ENCODE measurements around the gene SETD2. TPM values are rescaled to one million over a fixed set of nuclear protein-coding genes. Genes with fewer than 3 reads are reported as not detected.
"Not testable (repeated sequence)": the region's sequence is repeated elsewhere in the genome, so short reads cannot be mapped to it uniquely, and the experiment has no call there.

Gene SETD2
- total RNA-seq, 1 donor from 2014 or later = 41.2 TPM

DNA sequence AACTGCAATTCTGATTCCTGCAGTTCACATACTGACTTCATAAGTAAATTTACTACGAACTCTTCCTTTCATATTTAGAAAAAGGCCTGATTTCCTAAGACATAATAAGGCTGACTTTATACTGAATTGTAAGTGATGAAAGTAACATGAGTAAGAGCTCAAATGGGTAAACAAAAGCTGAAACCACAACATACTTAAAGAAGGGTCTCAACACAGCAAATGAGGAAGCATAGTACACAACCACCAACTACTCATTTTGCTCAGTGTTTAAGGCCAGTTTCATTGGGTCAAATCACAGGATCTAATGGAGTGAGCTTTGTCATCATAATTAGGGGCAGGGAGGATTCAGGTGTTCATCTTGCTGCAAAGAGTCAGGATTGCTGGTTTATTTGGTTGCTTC, 81.4 kb downstream of the SETD2 start:
- H3K4me1 Mint-ChIP-seq (ENCODE audit: low read depth) = peaks cover 21% of the 10 kb centered on the region
- no peaks in the 10 kb centered on the region for H3K9me3 Mint-ChIP-seq
- H3K27me3 Mint-ChIP-seq (ENCODE audit: low read depth) = no peaks in the 10 kb centered on the region
- DNase-seq (ENCODE audit: low spot score) = no peak
- H3K4me3 Mint-ChIP-seq (ENCODE audit: low read depth) = no peak overlapping the region
- H3K36me3 Mint-ChIP-seq (ENCODE audit: low read depth) = peaks cover 80% of the 10 kb centered on the region
- intact Hi-C loops (cut with micrococcal nuclease) = no loop called here
- no peak overlapping the region for H3K27ac Mint-ChIP-seq

DNA sequence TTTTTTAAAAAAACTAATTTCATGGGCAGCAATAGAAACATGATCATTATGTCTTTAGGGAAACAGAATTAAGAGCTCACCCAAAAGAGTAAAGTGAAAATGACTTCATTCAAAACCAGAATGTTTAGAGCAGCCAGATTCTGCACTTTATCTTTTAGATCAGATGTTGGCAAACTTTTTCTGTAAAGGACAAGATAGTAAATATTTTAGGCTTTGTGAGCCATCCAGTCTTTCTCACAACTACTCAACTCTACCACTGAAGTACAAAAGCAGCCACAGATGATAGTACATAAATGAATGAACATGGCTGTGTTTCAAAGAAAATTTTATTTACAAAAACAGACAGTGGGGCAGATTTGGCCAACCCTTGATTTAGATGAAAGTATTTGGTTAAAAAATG, 84.5 kb downstream of the SETD2 start:
- Mint-ChIP-seq H3K27ac (peak overlapping the region; percentile 9), H3K27me3 (ENCODE audit: low read depth) (no peaks in the 10 kb centered on the region), H3K4me1 (ENCODE audit: low read depth) (peaks cover 28% of the 10 kb centered on the region), H3K4me3 (ENCODE audit: low read depth) (no peak overlapping the region), H3K36me3 (ENCODE audit: low read depth) (peaks cover 72% of the 10 kb centered on the region), H3K9me3 (no peaks in the 10 kb centered on the region)
- intact Hi-C loops (cut with micrococcal nuclease) = loop anchor here (5.0 kb wide), 1 partner anchor 83 kb away; the partner anchor contains the start of gene SETD2
- DNase-seq (ENCODE audit: low spot score) = no peak

DNA sequence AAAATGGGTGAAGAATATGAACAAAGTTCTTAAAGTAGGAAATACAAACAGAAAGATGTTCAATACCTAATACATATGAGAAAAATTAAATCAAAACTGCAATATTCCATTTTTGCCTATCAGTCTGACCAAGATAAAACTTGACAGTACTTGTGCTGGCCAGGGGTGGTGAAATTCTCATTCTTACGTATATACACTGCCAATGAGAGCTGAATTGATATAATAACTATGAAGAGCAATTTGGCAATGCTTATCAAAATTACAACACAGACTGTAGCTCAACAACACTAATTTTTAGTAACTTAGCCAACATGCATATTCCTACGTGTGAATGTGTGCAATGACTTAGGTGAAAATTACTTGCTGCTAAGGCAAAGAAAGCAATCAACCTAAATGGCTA, 90.2 kb downstream of the SETD2 start:
- DNase-seq (ENCODE audit: low spot score) = no peak
- no peak overlapping the region for H3K27ac Mint-ChIP-seq
- H3K4me3 Mint-ChIP-seq (ENCODE audit: low read depth) = no peak overlapping the region
- intact Hi-C loops (cut with micrococcal nuclease) = no loop called here
- no peaks in the 10 kb centered on the region for H3K9me3 Mint-ChIP-seq
- peaks cover 9% of the 10 kb centered on the region for H3K4me1 Mint-ChIP-seq (ENCODE audit: low read depth)
- H3K27me3 Mint-ChIP-seq (ENCODE audit: low read depth) = no peaks in the 10 kb centered on the region
- peaks cover 46% of the 10 kb centered on the region for H3K36me3 Mint-ChIP-seq (ENCODE audit: low read depth)

DNA sequence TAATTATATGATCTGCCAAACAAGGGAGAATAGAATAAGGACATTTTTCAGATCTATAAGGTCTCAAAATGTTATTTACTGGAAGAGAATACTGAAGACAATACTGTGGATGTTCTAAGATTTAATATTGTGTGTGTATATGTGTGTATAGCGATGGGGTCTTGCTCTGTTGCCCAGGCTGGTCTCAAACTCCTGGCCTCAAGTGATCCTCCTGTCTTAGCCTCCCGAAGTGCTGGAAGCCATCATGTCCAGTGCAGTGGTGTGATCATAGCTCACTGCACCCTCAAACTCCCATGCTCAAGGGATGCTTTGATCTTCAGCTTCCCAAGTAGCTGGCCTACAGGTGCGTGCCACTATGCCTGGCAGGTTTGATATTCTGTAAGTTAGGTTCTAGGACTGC, 93.1 kb downstream of the SETD2 start:
- H3K27me3 Mint-ChIP-seq (ENCODE audit: low read depth) = no peaks in the 10 kb centered on the region
- no peak overlapping the region for H3K4me3 Mint-ChIP-seq (ENCODE audit: low read depth)

GRCh38 chr3:47066259-47066658, 97.7 kb downstream of the SETD2 start:
- H3K27ac Mint-ChIP-seq; intact Hi-C loops (cut with micrococcal nuclease); H3K4me1 Mint-ChIP-seq (ENCODE audit: low read depth); H3K9me3 Mint-ChIP-seq; DNase-seq (ENCODE audit: low spot score); H3K27me3 Mint-ChIP-seq (ENCODE audit: low read depth); H3K4me3 Mint-ChIP-seq (ENCODE audit: low read depth): not testable (repeated sequence)
- peaks cover 46% of the 10 kb centered on the region for H3K36me3 Mint-ChIP-seq (ENCODE audit: low read depth)

More for the DNA sequence above, 93.1 kb downstream of the SETD2 start:
- DNase-seq (ENCODE audit: low spot score) = no peak
- H3K9me3 Mint-ChIP-seq = no peaks in the 10 kb centered on the region
- H3K36me3 Mint-ChIP-seq (ENCODE audit: low read depth) = peaks cover 34% of the 10 kb centered on the region
- peaks cover 5% of the 10 kb centered on the region for H3K4me1 Mint-ChIP-seq (ENCODE audit: low read depth)
- intact Hi-C loops (cut with micrococcal nuclease) = no loop called here
- H3K27ac Mint-ChIP-seq = no peak overlapping the region

GRCh38 chr3:47065681-47066080, 98.2 kb downstream of the SETD2 start:
- Mint-ChIP-seq H3K4me1 (ENCODE audit: low read depth) (peaks cover 6% of the 10 kb centered on the region), H3K27ac (no peak overlapping the region), H3K36me3 (ENCODE audit: low read depth) (peaks cover 44% of the 10 kb centered on the region), H3K9me3 (no peaks in the 10 kb centered on the region), H3K4me3 (ENCODE audit: low read depth) (no peak overlapping the region), H3K27me3 (ENCODE audit: low read depth) (no peaks in the 10 kb centered on the region)
- DNase-seq (ENCODE audit: low spot score) = no peak
- intact Hi-C loops (cut with micrococcal nuclease) = no loop called here

DNA sequence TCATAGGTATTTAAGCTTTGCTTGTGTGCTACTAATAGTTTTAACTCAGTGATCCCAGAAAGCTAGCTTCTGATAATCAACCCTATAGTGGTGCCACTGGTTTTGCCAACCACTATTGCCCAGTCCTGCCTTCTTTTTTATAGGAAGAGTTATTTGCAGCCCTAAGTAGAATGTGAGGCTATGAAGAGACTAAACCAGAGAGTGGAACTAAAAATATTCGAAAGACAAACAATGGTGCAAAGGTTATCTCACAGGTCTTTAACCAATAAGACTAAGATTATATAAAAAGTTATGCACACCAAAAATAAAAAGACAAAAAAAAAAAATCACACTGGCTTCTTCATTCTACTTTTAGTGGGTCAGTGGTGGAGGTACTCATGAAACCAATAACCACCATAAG, 98.9 kb downstream of the SETD2 start:
- H3K36me3 Mint-ChIP-seq (ENCODE audit: low read depth) = peaks cover 39% of the 10 kb centered on the region
- no peaks in the 10 kb centered on the region for H3K27me3 Mint-ChIP-seq (ENCODE audit: low read depth)
- peaks cover 6% of the 10 kb centered on the region for H3K4me1 Mint-ChIP-seq (ENCODE audit: low read depth)
- H3K4me3 Mint-ChIP-seq (ENCODE audit: low read depth) = no peak overlapping the region
- no peak overlapping the region for H3K27ac Mint-ChIP-seq
- H3K9me3 Mint-ChIP-seq = no peaks in the 10 kb centered on the region
- DNase-seq (ENCODE audit: low spot score) = no peak
- intact Hi-C loops (cut with micrococcal nuclease) = no loop called here

DNA sequence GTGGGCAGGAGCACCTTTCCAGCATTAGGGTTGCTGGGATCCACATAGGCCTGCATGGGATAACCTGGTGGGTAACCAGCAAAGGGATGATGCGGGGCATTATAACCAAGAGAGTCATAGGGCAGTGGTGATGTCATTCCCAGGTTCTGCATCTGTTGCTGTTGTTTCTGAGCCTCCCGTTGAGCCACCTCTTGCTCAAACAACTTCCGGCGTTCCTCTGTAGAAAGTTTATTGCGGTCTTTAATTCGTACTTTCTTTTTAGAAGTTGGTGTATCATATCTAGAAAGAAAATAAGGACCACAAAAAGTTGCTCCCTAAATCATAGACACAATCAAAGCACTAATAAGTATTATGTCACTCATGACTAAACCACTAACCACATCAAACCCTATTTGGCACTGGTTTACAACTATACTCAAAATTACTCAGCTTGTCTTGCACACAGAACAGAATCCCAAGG, 106.7 kb downstream of the SETD2 start:
- Mint-ChIP-seq H3K36me3 (ENCODE audit: low read depth) (peaks cover 54% of the 10 kb centered on the region), H3K27me3 (ENCODE audit: low read depth) (no peaks in the 10 kb centered on the region), H3K4me1 (ENCODE audit: low read depth) (peaks cover 30% of the 10 kb centered on the region), H3K9me3 (no peaks in the 10 kb centered on the region), H3K4me3 (ENCODE audit: low read depth) (no peak overlapping the region), H3K27ac (peak overlapping the region; percentile 69)
- intact Hi-C loops (cut with micrococcal nuclease) = loop anchor here (1.0 to 10.0 kb wide), 2 partner anchors 38 to 108 kb away; partner anchors contain the start of gene SETD2
- DNase-seq (ENCODE audit: low spot score) = peak; percentile 47

DNA sequence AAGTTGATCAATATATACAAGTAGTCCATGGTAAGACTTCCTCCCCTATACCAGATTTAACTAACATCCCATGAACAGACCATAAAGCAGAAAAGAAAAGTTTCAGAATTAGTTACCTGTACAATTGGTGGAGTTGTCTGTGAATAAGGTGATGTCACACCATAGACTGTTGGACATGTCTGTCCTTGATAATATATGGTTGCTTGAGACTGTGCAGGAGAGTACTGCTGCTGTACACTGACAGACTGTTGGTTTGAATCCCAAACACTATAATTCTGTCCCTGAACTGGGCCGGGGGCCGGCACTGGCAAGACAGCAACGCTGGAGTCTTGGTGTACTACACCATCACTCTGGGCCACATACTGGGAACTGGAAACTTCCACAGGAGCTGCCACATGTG, 107.2 kb downstream of the SETD2 start:
- no peaks in the 10 kb centered on the region for H3K9me3 Mint-ChIP-seq
- peaks cover 30% of the 10 kb centered on the region for H3K4me1 Mint-ChIP-seq (ENCODE audit: low read depth)
- no peak for DNase-seq (ENCODE audit: low spot score)
- no peak overlapping the region for H3K4me3 Mint-ChIP-seq (ENCODE audit: low read depth)
- peak overlapping the region; percentile 69 for H3K27ac Mint-ChIP-seq
- H3K36me3 Mint-ChIP-seq (ENCODE audit: low read depth) = peaks cover 50% of the 10 kb centered on the region
- intact Hi-C loops (cut with micrococcal nuclease) = loop anchor here (1.0 to 10.0 kb wide), 2 partner anchors 37 to 108 kb away; partner anchors contain the start of gene SETD2
- no peaks in the 10 kb centered on the region for H3K27me3 Mint-ChIP-seq (ENCODE audit: low read depth)

- no peak for DNase-seq (ENCODE audit: low spot score)
- Mint-ChIP-seq H3K4me1 (ENCODE audit: low read depth) (peaks cover 30% of the 10 kb centered on the region), H3K27me3 (ENCODE audit: low read depth) (no peaks in the 10 kb centered on the region), H3K4me3 (ENCODE audit: low read depth) (no peak overlapping the region), H3K27ac (no peak overlapping the region), H3K36me3 (ENCODE audit: low read depth) (peaks cover 56% of the 10 kb centered on the region), H3K9me3 (no peaks in the 10 kb centered on the region)
- intact Hi-C loops (cut with micrococcal nuclease) = loop anchor here (10.0 kb wide), 1 partner anchor 110 kb away; the partner anchor contains the start of gene SETD2
Measured at GRCh38 chr3:47054412-47054811, 109.5 kb downstream of the SETD2 start.

- no peak overlapping the region for H3K4me3 Mint-ChIP-seq (ENCODE audit: low read depth)
- H3K36me3 Mint-ChIP-seq (ENCODE audit: low read depth) = peaks cover 28% of the 10 kb centered on the region
- H3K27ac Mint-ChIP-seq = no peak overlapping the region
- H3K27me3 Mint-ChIP-seq (ENCODE audit: low read depth) = no peaks in the 10 kb centered on the region
- no peak for DNase-seq (ENCODE audit: low spot score)
- intact Hi-C loops (cut with micrococcal nuclease) = no loop called here
- peaks cover 11% of the 10 kb centered on the region for H3K4me1 Mint-ChIP-seq (ENCODE audit: low read depth)
- H3K9me3 Mint-ChIP-seq = no peaks in the 10 kb centered on the region
Measured at GRCh38 chr3:47047673-47048072, 116.2 kb downstream of the SETD2 start.

GRCh38 chr3:47047069-47047468, 116.8 kb downstream of the SETD2 start:
- Mint-ChIP-seq H3K36me3 (ENCODE audit: low read depth) (peaks cover 34% of the 10 kb centered on the region), H3K27ac (no peak overlapping the region), H3K27me3 (ENCODE audit: low read depth) (no peaks in the 10 kb centered on the region), H3K9me3 (no peaks in the 10 kb centered on the region), H3K4me3 (ENCODE audit: low read depth) (no peak overlapping the region), H3K4me1 (ENCODE audit: low read depth) (peaks cover 11% of the 10 kb centered on the region)
- intact Hi-C loops (cut with micrococcal nuclease) = no loop called here
- DNase-seq (ENCODE audit: low spot score) = no peak

DNA sequence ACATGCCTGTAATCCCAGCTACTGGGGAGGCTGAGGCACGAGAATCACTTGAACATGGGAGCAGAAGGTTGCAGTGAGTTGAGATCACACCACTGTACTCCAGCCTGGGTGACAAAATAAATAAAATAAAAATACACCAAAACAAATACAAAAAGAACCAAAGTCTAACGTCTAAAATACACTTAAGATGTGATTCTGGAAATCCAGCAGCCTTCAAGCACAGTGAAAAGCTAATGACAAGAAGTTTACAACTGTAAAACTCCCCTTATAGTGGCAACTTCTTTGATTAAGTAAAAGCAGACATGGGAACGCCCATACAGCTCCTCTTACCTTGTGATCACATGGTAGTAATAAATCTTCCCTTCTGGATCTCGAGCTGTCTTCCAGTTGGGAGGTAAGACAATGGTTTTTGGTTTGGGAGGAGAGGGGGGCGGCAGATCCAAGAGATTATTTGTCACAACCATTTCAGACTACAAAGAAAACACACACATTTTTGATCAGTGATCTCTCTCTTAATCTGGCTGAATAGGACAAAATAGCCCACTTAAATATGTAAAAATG, 121.6 kb downstream of the SETD2 start:
- Mint-ChIP-seq H3K27ac (no peak overlapping the region), H3K36me3 (ENCODE audit: low read depth) (peaks cover 59% of the 10 kb centered on the region), H3K4me3 (ENCODE audit: low read depth) (no peak overlapping the region), H3K9me3 (peaks cover 4% of the 10 kb centered on the region), H3K4me1 (ENCODE audit: low read depth) (peaks cover 17% of the 10 kb centered on the region), H3K27me3 (ENCODE audit: low read depth) (no peaks in the 10 kb centered on the region)
- DNase-seq (ENCODE audit: low spot score) = no peak
- intact Hi-C loops (cut with micrococcal nuclease) = no loop called here

Measured in activated T-helper 2 cell treated with anti-CD3 and anti-CD28 coated beads, Interferon-gamma antibody, Interleukin-2, Interleukin-4, amounts not matched to agents 10 μg/mL and 5 μg/mL and 100 μg/mL, durations not matched to agents 14 hours and 24 hours and 36 hours (primary cell).